ENCODE measurements around the gene CLDN5.
A peak's percentile ranks its signal among the peaks of the same experiment; 100 is the strongest.

CLDN5 gene

GRCh38 chr22:19480789-19481188 lies 43.4 kb downstream of the CLDN5 start:
- no peak for DNase-seq (ENCODE audit: low spot score)

- DNase-seq (ENCODE audit: low spot score) = no peak
Observed at GRCh38 chr22:19480173-19480568, 44.0 kb downstream of the CLDN5 start.

- peak; percentile 95 for DNase-seq (ENCODE audit: low spot score)
Observed at GRCh38 chr22:19479355-19480172, 44.6 kb downstream of the CLDN5 start, which contains the start of gene CDC45. Gene CDC45 (plus strand): TSS chr22:19479920. CDS start chr22:19479969, 49 bp downstream.

GRCh38 chr22:19478901-19479354 lies 45.3 kb downstream of the CLDN5 start, which contains the start of gene UFD1:
Gene UFD1 (minus strand): TSS chr22:19479193. CDS start chr22:19479085, 108 bp downstream.
- DNase-seq (ENCODE audit: low spot score) = peak; percentile 64

- DNase-seq (ENCODE audit: low spot score) = no peak
Observed at GRCh38 chr22:19478045-19478900, 45.9 kb downstream of the CLDN5 start.

GRCh38 chr22:19477321-19478044 lies 46.7 kb downstream of the CLDN5 start:
- DNase-seq (ENCODE audit: low spot score) = no peak

- no peak for DNase-seq (ENCODE audit: low spot score)
Observed at GRCh38 chr22:19476023-19476422, 48.2 kb downstream of the CLDN5 start.

GRCh38 chr22:19473578-19473977 lies 50.6 kb downstream of the CLDN5 start:
- DNase-seq (ENCODE audit: low spot score) = no peak
